ENCODE measurements around the gene GPR152.

GPR152 gene

DNA sequence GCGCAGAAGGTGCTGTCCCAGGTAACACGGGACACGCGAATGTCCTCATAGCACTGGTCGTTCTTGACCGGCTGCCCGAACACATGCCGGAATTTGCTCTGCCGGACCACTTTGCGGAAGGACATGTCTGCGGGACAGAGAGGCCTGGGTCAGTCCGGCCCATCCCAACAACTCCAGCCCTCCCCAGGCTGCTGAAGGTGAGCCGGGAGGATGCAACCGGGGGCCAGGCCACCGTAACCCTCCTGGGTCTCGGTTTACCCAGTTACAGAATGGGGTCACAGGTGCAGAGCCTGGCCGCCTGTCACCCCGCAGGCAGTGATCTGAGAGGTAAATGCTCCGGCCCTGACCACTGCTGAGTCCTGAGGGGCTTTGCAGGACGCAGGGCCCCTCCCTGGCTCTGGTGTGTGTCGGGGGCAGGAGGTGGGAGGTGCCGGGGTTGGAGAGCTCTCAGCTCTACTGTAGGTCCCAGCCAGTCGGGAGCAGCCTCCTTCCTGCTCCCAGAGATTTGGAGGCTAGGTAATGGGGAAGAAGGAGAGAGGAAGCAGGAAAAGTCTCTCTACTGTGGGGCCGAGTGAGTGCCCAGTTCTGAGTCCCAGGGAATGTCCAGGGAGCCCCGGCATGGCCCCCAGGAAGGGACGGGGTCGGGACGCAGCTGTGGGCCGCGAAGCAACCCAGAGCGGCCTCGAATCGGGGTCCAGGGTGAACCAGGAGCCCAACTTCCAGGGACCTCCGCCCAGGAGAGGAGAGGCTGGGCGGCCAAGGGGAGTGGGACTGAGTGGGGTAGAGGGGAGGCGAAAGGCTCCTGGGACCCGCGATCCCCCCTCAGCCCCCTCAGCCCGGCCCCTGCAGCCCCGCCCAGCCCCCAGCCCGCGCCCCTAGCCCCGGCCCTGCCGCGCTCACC is 9.8 kb downstream of the GPR152 start:
- H3K27me3 ChIP-seq (ENCODE audit: insufficient read depth, poor library complexity, severe bottlenecking): no peaks in the 10 kb centered on the region
- H3K27ac ChIP-seq (replicated peaks): peak overlapping the region; percentile 41
- TF ChIP-seq, protein P1, sequence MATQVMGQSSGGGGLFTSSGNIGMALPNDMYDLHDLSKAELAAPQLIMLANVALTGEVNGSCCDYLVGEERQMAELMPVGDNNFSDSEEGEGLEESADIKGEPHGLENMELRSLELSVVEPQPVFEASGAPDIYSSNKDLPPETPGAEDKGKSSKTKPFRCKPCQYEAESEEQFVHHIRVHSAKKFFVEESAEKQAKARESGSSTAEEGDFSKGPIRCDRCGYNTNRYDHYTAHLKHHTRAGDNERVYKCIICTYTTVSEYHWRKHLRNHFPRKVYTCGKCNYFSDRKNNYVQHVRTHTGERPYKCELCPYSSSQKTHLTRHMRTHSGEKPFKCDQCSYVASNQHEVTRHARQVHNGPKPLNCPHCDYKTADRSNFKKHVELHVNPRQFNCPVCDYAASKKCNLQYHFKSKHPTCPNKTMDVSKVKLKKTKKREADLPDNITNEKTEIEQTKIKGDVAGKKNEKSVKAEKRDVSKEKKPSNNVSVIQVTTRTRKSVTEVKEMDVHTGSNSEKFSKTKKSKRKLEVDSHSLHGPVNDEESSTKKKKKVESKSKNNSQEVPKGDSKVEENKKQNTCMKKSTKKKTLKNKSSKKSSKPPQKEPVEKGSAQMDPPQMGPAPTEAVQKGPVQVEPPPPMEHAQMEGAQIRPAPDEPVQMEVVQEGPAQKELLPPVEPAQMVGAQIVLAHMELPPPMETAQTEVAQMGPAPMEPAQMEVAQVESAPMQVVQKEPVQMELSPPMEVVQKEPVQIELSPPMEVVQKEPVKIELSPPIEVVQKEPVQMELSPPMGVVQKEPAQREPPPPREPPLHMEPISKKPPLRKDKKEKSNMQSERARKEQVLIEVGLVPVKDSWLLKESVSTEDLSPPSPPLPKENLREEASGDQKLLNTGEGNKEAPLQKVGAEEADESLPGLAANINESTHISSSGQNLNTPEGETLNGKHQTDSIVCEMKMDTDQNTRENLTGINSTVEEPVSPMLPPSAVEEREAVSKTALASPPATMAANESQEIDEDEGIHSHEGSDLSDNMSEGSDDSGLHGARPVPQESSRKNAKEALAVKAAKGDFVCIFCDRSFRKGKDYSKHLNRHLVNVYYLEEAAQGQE (IDR thresholded peaks at IDR 0.05; ENCODE audit: insufficient replicate concordance, low read depth): no peak
- peak; percentile 29; the same call in 1 of the 2 replicates for TF ChIP-seq POLR2AphosphoS5 (IDR thresholded peaks at IDR 0.05; ENCODE audit: low read depth)
- H3K4me3 ChIP-seq (replicated peaks; ENCODE audit: insufficient read depth, low read length): peak overlapping the region; percentile 48
- no peak for DNase-seq (ENCODE audit: low read depth in 1 of 2, low spot score in 1 of 2)

DNA sequence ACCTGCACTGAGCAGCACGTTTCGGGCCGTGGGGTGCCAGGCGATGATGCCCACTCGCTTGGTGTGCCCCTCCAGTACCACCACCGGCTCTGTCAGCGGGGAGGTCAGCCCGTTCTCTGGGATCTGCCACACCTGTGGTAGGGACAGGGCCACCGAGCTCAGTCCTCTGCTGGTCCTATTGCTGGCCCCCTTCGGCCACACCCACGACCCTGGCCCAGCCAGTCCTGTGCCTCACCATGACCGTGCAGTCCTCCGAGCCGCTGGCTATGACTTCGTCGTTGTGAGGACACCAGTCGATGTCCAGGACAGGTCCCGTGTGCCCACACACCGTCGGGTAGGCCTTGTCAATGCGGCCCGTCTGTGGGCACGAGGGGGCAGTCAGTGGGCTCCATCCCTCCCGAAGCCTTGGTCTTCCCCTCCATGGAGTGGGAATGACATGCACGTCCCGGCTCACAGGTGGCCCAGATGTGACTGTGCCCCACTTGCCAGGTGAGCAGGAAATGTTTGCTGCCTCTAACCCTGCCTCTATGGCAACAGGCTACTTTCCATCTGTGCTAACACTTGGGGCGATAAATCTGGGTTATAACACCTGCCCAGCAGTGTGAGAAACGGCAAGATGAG is 10.7 kb downstream of the GPR152 start:
- no peak for DNase-seq (ENCODE audit: low read depth in 1 of 2, low spot score in 1 of 2)
- no peak overlapping the region for H3K27ac ChIP-seq (replicated peaks)
- no peaks in the 10 kb centered on the region for H3K27me3 ChIP-seq (ENCODE audit: insufficient read depth, poor library complexity, severe bottlenecking)
- TF ChIP-seq, protein P1 (IDR thresholded peaks at IDR 0.05; ENCODE audit: insufficient replicate concordance, low read depth): no peak
- TF ChIP-seq GABPA (IDR thresholded peaks at IDR 0.05; ENCODE audit: low read depth) (no peak), POLR2AphosphoS5 (IDR thresholded peaks at IDR 0.05; ENCODE audit: low read depth) (no peak; the same call in 1 of the 2 replicates), SPI1 (IDR thresholded peaks at IDR 0.05; ENCODE audit: borderline replicate concordance, low read depth) (no peak)
- TF ChIP-seq, protein P2, sequence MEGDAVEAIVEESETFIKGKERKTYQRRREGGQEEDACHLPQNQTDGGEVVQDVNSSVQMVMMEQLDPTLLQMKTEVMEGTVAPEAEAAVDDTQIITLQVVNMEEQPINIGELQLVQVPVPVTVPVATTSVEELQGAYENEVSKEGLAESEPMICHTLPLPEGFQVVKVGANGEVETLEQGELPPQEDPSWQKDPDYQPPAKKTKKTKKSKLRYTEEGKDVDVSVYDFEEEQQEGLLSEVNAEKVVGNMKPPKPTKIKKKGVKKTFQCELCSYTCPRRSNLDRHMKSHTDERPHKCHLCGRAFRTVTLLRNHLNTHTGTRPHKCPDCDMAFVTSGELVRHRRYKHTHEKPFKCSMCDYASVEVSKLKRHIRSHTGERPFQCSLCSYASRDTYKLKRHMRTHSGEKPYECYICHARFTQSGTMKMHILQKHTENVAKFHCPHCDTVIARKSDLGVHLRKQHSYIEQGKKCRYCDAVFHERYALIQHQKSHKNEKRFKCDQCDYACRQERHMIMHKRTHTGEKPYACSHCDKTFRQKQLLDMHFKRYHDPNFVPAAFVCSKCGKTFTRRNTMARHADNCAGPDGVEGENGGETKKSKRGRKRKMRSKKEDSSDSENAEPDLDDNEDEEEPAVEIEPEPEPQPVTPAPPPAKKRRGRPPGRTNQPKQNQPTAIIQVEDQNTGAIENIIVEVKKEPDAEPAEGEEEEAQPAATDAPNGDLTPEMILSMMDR (IDR thresholded peaks at IDR 0.05; ENCODE audit: insufficient read depth, low read length): no peak
- H3K4me3 ChIP-seq (replicated peaks; ENCODE audit: insufficient read depth, low read length): no peak overlapping the region

DNA sequence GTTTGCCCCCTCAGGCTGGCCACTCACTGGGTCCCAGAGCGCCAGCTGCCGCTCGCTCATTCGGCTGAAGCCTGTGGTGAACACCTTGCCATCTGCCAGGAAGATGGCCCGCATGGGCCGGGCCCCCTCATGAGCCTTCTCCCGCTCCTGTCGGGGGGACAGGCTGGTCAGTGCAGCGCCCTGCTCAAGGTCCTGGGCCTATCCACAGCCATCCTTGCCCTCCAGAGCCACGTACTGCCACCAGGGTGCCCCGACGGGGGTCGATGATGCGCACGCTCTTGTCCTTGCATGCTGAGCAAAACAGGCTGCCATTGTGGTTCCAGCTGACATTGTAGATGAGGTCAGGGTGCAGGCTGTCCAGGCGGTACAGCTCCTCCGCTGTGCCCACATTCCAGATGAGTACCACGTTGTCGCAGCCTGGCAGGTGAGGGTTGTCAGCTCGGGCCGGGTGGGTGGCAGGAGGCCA is 11.4 kb downstream of the GPR152 start:
- no peak for DNase-seq (ENCODE audit: low read depth in 1 of 2, low spot score in 1 of 2)
- no peaks in the 10 kb centered on the region for H3K27me3 ChIP-seq (ENCODE audit: insufficient read depth, poor library complexity, severe bottlenecking)
- H3K4me3 ChIP-seq (replicated peaks; ENCODE audit: insufficient read depth, low read length): no peak overlapping the region
- H3K27ac ChIP-seq (replicated peaks): no peak overlapping the region
- TF ChIP-seq POLR2AphosphoS5 (IDR thresholded peaks at IDR 0.05; ENCODE audit: low read depth) (no peak), SPI1 (IDR thresholded peaks at IDR 0.05; ENCODE audit: borderline replicate concordance, low read depth) (no peak), GABPA (IDR thresholded peaks at IDR 0.05; ENCODE audit: low read depth) (no peak)
- TF ChIP-seq, protein P1 (IDR thresholded peaks at IDR 0.05; ENCODE audit: insufficient replicate concordance, low read depth): no peak
- TF ChIP-seq, protein P2 (IDR thresholded peaks at IDR 0.05; ENCODE audit: insufficient read depth, low read length): no peak
